Keratinocyte (primary cell): ENCODE measurements around the gene ICE2. TPM values are rescaled to one million over a fixed set of nuclear protein-coding genes. Genes with fewer than 3 reads are reported as not detected.
A peak's percentile ranks its signal among the peaks of the same experiment; 100 is the strongest.

Experiments
- DNase-seq: peaks from one replicate; pipeline ENCODE4 v3.0.0-alpha.2; 2011; ENCODE audit warnings: low read depth, missing footprints, low spot score
- FAIRE-seq: peaks from 2 replicates; lab custom pipeline; 2011; peaks lifted over from hg19 to GRCh38; lab: Jason Lieb, UNC
- H2AFZ ChIP-seq: 2 replicates; pipeline ENCODE4 v1.6.0; 2012; ENCODE audit warnings: low read length, control low read depth, inconsistent platforms; ENCODE audit not compliant: control insufficient read depth
- H3K27ac ChIP-seq: 2 replicates; pipeline ENCODE4 v1.5.1; 2011; ENCODE audit warnings: low read length; ENCODE audit not compliant: control insufficient read depth, insufficient read depth
- H3K27me3 ChIP-seq: 3 replicates; pipeline ENCODE4 v1.6.0; 2011; ENCODE audit warnings: low read length; ENCODE audit not compliant: control insufficient read depth, insufficient read depth; ENCODE audit errors: extremely low read depth
- H3K36me3 ChIP-seq, 2 experiments: 2 replicates in 1 of 2; 3 replicates in 1 of 2; pipeline ENCODE4 v1.5.1; 2011; ENCODE audit warnings: low read length in 2 of 2, mild to moderate bottlenecking in 1 of 2; ENCODE audit not compliant: control insufficient read depth in 2 of 2, insufficient read depth in 2 of 2; ENCODE audit errors: extremely low read depth in 1 of 2
- H3K4me1 ChIP-seq: 3 replicates; pipeline ENCODE4 v1.5.1; 2011; ENCODE audit warnings: low read length; ENCODE audit not compliant: control insufficient read depth, insufficient read depth; ENCODE audit errors: extremely low read depth
- H3K4me2 ChIP-seq: 3 replicates; pipeline ENCODE4 v1.6.0; 2011; ENCODE audit warnings: low read depth, low read length; ENCODE audit not compliant: control insufficient read depth, insufficient read depth; ENCODE audit errors: extremely low read depth
- H3K4me3 ChIP-seq, 3 experiments: fragments of 200-600 bp in 1 of 3; sonication (generic) in 1 of 3; 2 replicates in 2 of 3; 3 replicates in 1 of 3; pipeline ENCODE4 v1.5.1; 2011 to 2016; ENCODE audit warnings: low read length in 3 of 3, mild to moderate bottlenecking in 3 of 3, control low read depth in 2 of 3, inconsistent platforms in 1 of 3, low read depth in 1 of 3, mixed read lengths in 1 of 3, mixed run types in 1 of 3, moderate library complexity in 1 of 3; ENCODE audit not compliant: control insufficient read depth in 2 of 3, insufficient read depth in 2 of 3; ENCODE audit errors: extremely low read depth in 1 of 3
- H3K79me2 ChIP-seq: 2 replicates; pipeline ENCODE4 v1.6.0; 2012; ENCODE audit warnings: low read length; ENCODE audit not compliant: control insufficient read depth, insufficient read depth
- H3K9ac ChIP-seq: 3 replicates; pipeline ENCODE4 v1.6.0; 2011; ENCODE audit warnings: low read length; ENCODE audit not compliant: control insufficient read depth, insufficient read depth; ENCODE audit errors: extremely low read depth
- H3K9me1 ChIP-seq: 3 replicates; pipeline ENCODE4 v1.6.0; 2011; ENCODE audit warnings: low read length; ENCODE audit not compliant: control insufficient read depth, insufficient read depth; ENCODE audit errors: extremely low read depth
- H3K9me3 ChIP-seq: 2 replicates; pipeline ENCODE4 v1.5.1; 2012; ENCODE audit warnings: low read depth, low read length; ENCODE audit not compliant: control insufficient read depth
- H4K20me1 ChIP-seq: 3 replicates; pipeline ENCODE4 v1.6.0; 2011; ENCODE audit warnings: low read length; ENCODE audit not compliant: control insufficient read depth, insufficient read depth; ENCODE audit errors: extremely low read depth
- CTCF ChIP-seq, 3 experiments: IDR thresholded peaks in 1 of 3; conservative IDR thresholded peaks in 1 of 3; optimal IDR thresholded peaks in 1 of 3; 2 replicates in 2 of 3; 3 replicates in 1 of 3; pipeline versions ENCODE3 to v1.5.1; 2011; ENCODE audit warnings: low read length in 3 of 3, mild to moderate bottlenecking in 3 of 3, moderate library complexity in 2 of 3, control low read depth in 1 of 3, inconsistent platforms in 1 of 3; ENCODE audit not compliant: insufficient read depth in 2 of 3; ENCODE audit errors: extremely low read depth in 1 of 3
- EZH2 ChIP-seq: IDR thresholded peaks from one replicate; pipeline ENCODE4 v1.6.1; 2012; ENCODE audit warnings: inconsistent platforms, mild to moderate bottlenecking, low read length, moderate library complexity
- dilution Hi-C: fragments of 300-500 bp; cut with MboI; formaldehyde crosslinking; loops from one replicate; pipeline ENCODE4 v1.7.0; 2020; ENCODE audit warnings: low sequenced_read_pairs; ENCODE audit not compliant: extremely low pct_ligation_motif_present
- polyA plus RNA-seq, 5 experiments: library from polyadenylated mRNA; depleted of rRNA in 3 of 5; stranded (reverse) in 3 of 5; stranded (forward) in 1 of 5; unstranded in 1 of 5; fragments of >200 nt; gene quantifications; 1 replicate in 1 of 5; 2 replicates in 3 of 5; 3 replicates in 1 of 5; pipeline versions ENCODE4 v1.2.1 to v1.2.3, GENCODE V29; 2011 to 2012; ENCODE audit warnings: missing spikeins in 2 of 5, low read depth in 1 of 5, low replicate concordance in 1 of 5

Gene ICE2
- polyA plus RNA-seq, 1 donor (not counting 4 experiments of a cell fraction or from before 2014, with no cell fraction given) = 34.1 TPM

GRCh38 chr15:60424006-60424405 lies 54.9 kb downstream of the ICE2 start:
- H3K4me3 ChIP-seq = no peak overlapping the region
- no peaks in the 10 kb centered on the region for H4K20me1 ChIP-seq
- H3K4me1 ChIP-seq = peaks cover 62% of the 10 kb centered on the region
- peak overlapping the region; percentile 36 for H3K4me2 ChIP-seq
- TF ChIP-seq CTCF (optimal IDR thresholded peaks at IDR 0.05 in 1 of 3, IDR thresholded peaks at IDR 0.05 in 1 of 3, conservative IDR thresholded peaks at IDR 0.05 in 1 of 3; ENCODE audit: extremely low read depth in 1 of 3, insufficient read depth in 2 of 3, low read length in 3 of 3) = no peak
- H3K79me2 ChIP-seq = peaks cover 5% of the 10 kb centered on the region
- no peaks in the 10 kb centered on the region for H3K9me3 ChIP-seq
- H3K27ac ChIP-seq = peak overlapping the region; percentile 76
- DNase-seq (no peak), FAIRE-seq (no peak)
- no peak overlapping the region for H2AFZ ChIP-seq
- dilution Hi-C loops = no loop called here
- no peaks in the 10 kb centered on the region for H3K27me3 ChIP-seq
- H3K36me3 ChIP-seq = peaks cover 0 to 6% of the 10 kb centered on the region in 2 experiments
- H3K9me1 ChIP-seq = no peaks in the 10 kb centered on the region
- H3K9ac ChIP-seq = peak overlapping the region; percentile 11

DNA sequence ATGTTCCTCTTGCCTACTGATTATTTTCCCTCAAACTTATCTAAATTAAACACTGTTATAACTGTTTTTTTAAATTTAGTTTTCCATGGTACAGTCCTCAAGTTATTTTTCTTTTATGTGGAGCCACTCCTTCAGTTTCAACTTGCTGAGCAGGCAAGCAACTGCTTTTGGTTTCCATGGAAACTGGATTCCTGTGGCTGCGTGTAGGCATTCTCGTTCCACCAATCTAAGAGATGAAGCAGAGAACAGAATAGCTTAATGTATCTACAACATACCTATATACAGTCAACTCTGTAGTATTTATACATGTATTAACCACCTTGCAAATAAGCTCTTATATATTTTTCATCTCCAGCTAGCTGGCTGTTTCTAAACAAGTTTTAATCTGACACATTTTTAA lies 55.4 kb downstream of the ICE2 start:
- Histone ChIP-seq H4K20me1 (no peaks in the 10 kb centered on the region), H3K27ac (peak overlapping the region; percentile 76), H3K4me3 (no peak overlapping the region), H3K9me3 (no peaks in the 10 kb centered on the region), H3K79me2 (peaks cover 5% of the 10 kb centered on the region), H3K4me1 (peaks cover 62% of the 10 kb centered on the region), H2AFZ (no peak overlapping the region), H3K36me3 (peaks cover 0 to 6% of the 10 kb centered on the region in 2 experiments), H3K9ac (peak overlapping the region; percentile 11), H3K4me2 (peak overlapping the region; percentile 61), H3K9me1 (no peaks in the 10 kb centered on the region), H3K27me3 (no peaks in the 10 kb centered on the region)
- no peak for TF ChIP-seq EZH2
- no peak for TF ChIP-seq CTCF (optimal IDR thresholded peaks at IDR 0.05 in 1 of 3, IDR thresholded peaks at IDR 0.05 in 1 of 3, conservative IDR thresholded peaks at IDR 0.05 in 1 of 3; ENCODE audit: extremely low read depth in 1 of 3, insufficient read depth in 2 of 3, low read length in 3 of 3)
- dilution Hi-C loops = no loop called here
- DNase-seq (peak; percentile 89), FAIRE-seq (peak; percentile 97)
